A549 (cell line): ENCODE data around the gene AGAP5. TPM values are rescaled to one million over a fixed set of nuclear protein-coding genes. Genes with fewer than 3 reads are reported as not detected.
"Not testable (repeated sequence)": the region's sequence is repeated elsewhere in the genome, so short reads cannot be mapped to it uniquely, and the experiment has no call there.

ENCODE experiments used
- ATAC-seq, 2 experiments: fragments of 200-7000 bp in 1 of 2; fragments of >200 bp in 1 of 2; cut with Nextera tagmentation in 1 of 2; cut with Tn5 transposase in 1 of 2; 3 replicates each; pipeline versions ENCODE4 v1.8.0 to v1.9.1; 2018 to 2020; ENCODE audit warnings: mild to moderate bottlenecking in 1 of 2, moderate library complexity in 1 of 2
- CTCF ChIA-PET: fragments of 300-600 bp; sonication (Branson Sonifier 250); formaldehyde crosslinking; extraction: SDS; loops from one replicate; lab custom pipeline; 2021; ENCODE audit warnings: antibody characterized with exemption, inconsistent platforms; lab: Yijun Ruan, JAX
- POLR2A ChIA-PET: fragments of 350-600 bp; formaldehyde crosslinking; extraction: SDS; loops from one replicate; lab custom pipeline; 2021; ENCODE audit warnings: antibody characterized with exemption, inconsistent platforms; lab: Yijun Ruan, JAX
- DNase-seq, 2 experiments: peaks; one replicate each; pipeline versions ENCODE4 v3.0.0 to v3.0.0-alpha.2; 2011 to 2016; ENCODE audit warnings: low read depth in 1 of 2, low spot score in 1 of 2
- FAIRE-seq: peaks from 2 replicates; lab custom pipeline; 2011; peaks lifted over from hg19 to GRCh38; lab: Jason Lieb, UNC
- H3K27ac ChIP-seq, 2 experiments: fragments of >200 bp; sonication (Bioruptor Twin); formaldehyde crosslinking; 3 replicates each; pipeline ENCODE4 v1.5.1; 2016 to 2017
- H3K4me1 ChIP-seq: fragments of >200 bp; sonication (Bioruptor Twin); formaldehyde crosslinking; 3 replicates; pipeline ENCODE4 v1.6.1; 2016
- H3K4me2 ChIP-seq: fragments of >200 bp; sonication (Bioruptor Twin); formaldehyde crosslinking; 3 replicates; pipeline ENCODE4 v1.6.1; 2016
- H3K4me3 ChIP-seq: fragments of >200 bp; sonication (Bioruptor Twin); formaldehyde crosslinking; 3 replicates; pipeline ENCODE4 v1.5.1; 2016
- H3K9me3 ChIP-seq: fragments of >200 bp; sonication (Bioruptor Twin); formaldehyde crosslinking; 3 replicates; pipeline ENCODE4 v1.6.1; 2016
- CBX2 ChIP-seq: fragments of 200-600 bp; sonication (generic); IDR thresholded peaks from 2 replicates; pipeline ENCODE4 v1.6.1; 2016; ENCODE audit warnings: low read depth, mild to moderate bottlenecking, borderline replicate concordance
- CBX8 ChIP-seq: fragments of 200-600 bp; sonication (generic); IDR thresholded peaks from 2 replicates; pipeline ENCODE4 v1.6.1; 2016
- CEBPB ChIP-seq, 2 experiments: fragments of >200 bp in 1 of 2; sonication (Bioruptor Twin) in 1 of 2; formaldehyde crosslinking in 1 of 2; IDR thresholded peaks; 2 replicates each; pipeline ENCODE4 v1.6.1; 2012 to 2016
- EHF ChIP-seq: fragments of 250-450 bp; sonication (Bioruptor Pico); IDR thresholded peaks from 2 replicates; pipeline ENCODE4 v1.5.0; 2020; ENCODE audit warnings: mild to moderate bottlenecking
- EHMT2 ChIP-seq: fragments of 200-600 bp; sonication (generic); IDR thresholded peaks from 2 replicates; pipeline ENCODE4 v1.6.1; 2016; ENCODE audit warnings: antibody characterized with exemption, low read depth, mild to moderate bottlenecking, moderate library complexity
- ELK1 ChIP-seq: fragments of 150-350 bp; IDR thresholded peaks from 2 replicates; pipeline ENCODE4 v1.6.1; 2014; ENCODE audit warnings: low read depth, mild to moderate bottlenecking, low read length
- EP300 ChIP-seq, 2 experiments: fragments of >200 bp; sonication (Bioruptor Twin); formaldehyde crosslinking; IDR thresholded peaks; 2 replicates in 1 of 2; 3 replicates in 1 of 2; pipeline ENCODE4 v1.6.1; 2016 to 2017
- ESRRA ChIP-seq: fragments of 150-350 bp; IDR thresholded peaks from 2 replicates; pipeline ENCODE4 v1.6.1; 2014; ENCODE audit warnings: mild to moderate bottlenecking, low read length, borderline replicate concordance
- FOSB ChIP-seq: fragments of 250-450 bp; sonication (Bioruptor Pico); IDR thresholded peaks from 2 replicates; pipeline ENCODE4 v1.5.0; 2020; ENCODE audit warnings: mild to moderate bottlenecking, moderate library complexity
- FOSL2 ChIP-seq, 2 experiments: fragments of 450-650 bp in 1 of 2; fragments of >200 bp in 1 of 2; sonication (Bioruptor Twin) in 1 of 2; formaldehyde crosslinking; IDR thresholded peaks; 2 replicates each; pipeline versions ENCODE4 v1.5.0 to v1.6.1; 2016 to 2020; ENCODE audit warnings: mild to moderate bottlenecking in 1 of 2, moderate library complexity in 1 of 2
- FOXS1 ChIP-seq: fragments of 250-450 bp; sonication (Bioruptor Pico); IDR thresholded peaks from 2 replicates; pipeline ENCODE4 v1.5.0; 2020; ENCODE audit warnings: mild to moderate bottlenecking, moderate library complexity
- HOXA7 ChIP-seq: fragments of 250-450 bp; sonication (Bioruptor Pico); IDR thresholded peaks from 2 replicates; pipeline ENCODE4 v1.5.0; 2020; ENCODE audit warnings: mild to moderate bottlenecking, moderate library complexity
- HOXB13 ChIP-seq: fragments of 250-450 bp; sonication (Bioruptor Pico); IDR thresholded peaks from 2 replicates; pipeline ENCODE4 v1.5.0; 2020; ENCODE audit warnings: low read depth, mild to moderate bottlenecking, moderate library complexity
- HOXB5 ChIP-seq: fragments of 250-450 bp; sonication (Bioruptor Pico); IDR thresholded peaks from 2 replicates; pipeline ENCODE4 v1.5.0; 2020; ENCODE audit warnings: mild to moderate bottlenecking, moderate library complexity
- JUN ChIP-seq, 2 experiments: fragments of >200 bp; sonication (Bioruptor Twin); formaldehyde crosslinking; IDR thresholded peaks; 2 replicates in 1 of 2; 3 replicates in 1 of 2; pipeline ENCODE4 v1.6.1; 2016 to 2017
- JUNB ChIP-seq: fragments of >200 bp; sonication (Bioruptor Twin); formaldehyde crosslinking; IDR thresholded peaks from 2 replicates; pipeline ENCODE4 v1.6.1; 2016
- MAFK ChIP-seq: fragments of 450-650 bp; IDR thresholded peaks from 2 replicates; pipeline ENCODE4 v1.6.1; 2014; ENCODE audit not compliant: partially characterized antibody
- MAZ ChIP-seq: fragments of 150-350 bp; IDR thresholded peaks from 2 replicates; pipeline ENCODE4 v1.6.1; 2014; ENCODE audit warnings: antibody characterized with exemption, low read depth, low read length, borderline replicate concordance
- NFE2L2 ChIP-seq: fragments of 150-350 bp; conservative IDR thresholded peaks from 2 replicates; pipeline ENCODE4 v1.6.1; 2014; ENCODE audit warnings: low read length
- NPAS2 ChIP-seq: fragments of 250-450 bp; sonication (Bioruptor Pico); IDR thresholded peaks from 2 replicates; pipeline ENCODE4 v1.8.0; 2022; ENCODE audit warnings: mild to moderate bottlenecking, moderate library complexity, borderline replicate concordance
- NR3C1 ChIP-seq: fragments of >200 bp; sonication (Bioruptor Twin); formaldehyde crosslinking; IDR thresholded peaks from 3 replicates; pipeline ENCODE4 v1.6.1; 2017
- PBX3 ChIP-seq: IDR thresholded peaks from 2 replicates; pipeline ENCODE4 v1.6.1; 2012
- POLR2A ChIP-seq: IDR thresholded peaks from 2 replicates; pipeline ENCODE4 v1.6.1; 2012; ENCODE audit warnings: mild to moderate bottlenecking, low read length
- RARB ChIP-seq: fragments of 250-450 bp; sonication (Bioruptor Pico); IDR thresholded peaks from 2 replicates; pipeline ENCODE4 v1.8.0; 2021; ENCODE audit warnings: mild to moderate bottlenecking, moderate library complexity
- TFCP2L1 ChIP-seq: fragments of 250-450 bp; sonication (Bioruptor Pico); IDR thresholded peaks from 2 replicates; pipeline ENCODE4 v1.5.0; 2021; ENCODE audit warnings: mild to moderate bottlenecking
- TP53 ChIP-seq: fragments of 250-450 bp; sonication (Bioruptor Pico); IDR thresholded peaks from 2 replicates; pipeline ENCODE4 v1.5.0; 2021; ENCODE audit warnings: mild to moderate bottlenecking, moderate library complexity
- ZC3H11A ChIP-seq: fragments of 450-650 bp; IDR thresholded peaks from 2 replicates; pipeline ENCODE4 v1.6.1; 2014; ENCODE audit warnings: antibody characterized with exemption, mild to moderate bottlenecking
- ZSCAN20 ChIP-seq: fragments of 250-450 bp; sonication (Bioruptor Pico); IDR thresholded peaks from 2 replicates; pipeline ENCODE4 v1.8.0; 2022; ENCODE audit warnings: mild to moderate bottlenecking, moderate library complexity
- WGBS: methylation state at CpG from one replicate; pipeline ENCODE4 v1.1.6; 2017; ENCODE audit errors: missing lambda C conversion rate; 5-methylcytosine and 5-hydroxymethylcytosine counted together
- polyA plus RNA-seq, 4 experiments: library from polyadenylated mRNA; depleted of rRNA in 3 of 4; stranded (reverse); fragments of >200 nt; fragmentation: RNase III in 1 of 4; extraction: RNeasy Plus Mini Kit Qiagen cat#74134 plus additional on column Dnase treatment in 1 of 4; gene quantifications; 2 replicates in 3 of 4; 3 replicates in 1 of 4; pipeline ENCODE4 v1.2.3, GENCODE V29; 2011 to 2017
- TF ChIP-seq, protein P1 (sequence below): fragments of 250-450 bp; sonication (Bioruptor Pico); IDR thresholded peaks from 2 replicates; pipeline ENCODE4 v1.5.0; 2020; ENCODE audit warnings: low read depth, mild to moderate bottlenecking, moderate library complexity
- TF ChIP-seq, protein P2 (sequence below): fragments of 450-650 bp; IDR thresholded peaks from 2 replicates; pipeline ENCODE4 v1.6.1; 2014; ENCODE audit warnings: antibody characterized with exemption

The AGAP5 gene
- polyA plus RNA-seq, 2 of the 4 experiments (the other 2 are of a cell fraction), result 2.5 to 4.0 TPM

DNA sequence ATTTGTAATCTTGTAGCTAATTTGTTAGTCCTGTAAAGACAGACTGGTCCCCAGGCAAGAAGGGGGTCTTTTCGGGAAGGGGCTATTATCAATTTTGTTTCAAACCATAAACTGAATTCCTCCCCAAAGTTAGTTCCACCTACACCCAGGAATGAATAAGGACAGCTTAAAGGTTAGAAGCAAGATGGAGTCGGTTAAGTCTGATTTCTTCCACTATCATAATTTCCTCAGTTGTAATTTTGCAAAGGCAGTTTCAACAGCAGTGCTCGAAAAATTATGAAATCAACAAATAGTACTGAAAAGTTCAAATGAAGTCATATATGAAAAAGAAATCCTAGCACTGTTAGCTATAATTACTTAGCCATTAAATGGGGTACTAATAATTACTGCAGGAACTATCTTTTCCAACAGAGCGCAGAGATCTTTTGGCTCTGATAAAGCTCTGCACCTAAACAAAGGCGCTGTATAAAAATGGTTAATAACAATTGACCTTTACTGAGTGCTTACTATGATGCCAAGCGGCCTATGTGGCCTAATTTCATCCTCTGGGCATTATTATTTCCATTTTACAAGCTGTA, 45.5 kb upstream of the AGAP5 start (continued):
- TF ChIP-seq PBX3 (no peak), FOSB (CRISPR knock-in tag) (0 out of 2 replicates have a peak, but pooled peaks have one; percentile 80), HOXB5 (CRISPR knock-in tag) (peak; percentile 85), NFE2L2 (no peak), MAFK (no peak), CBX8 (no peak), JUN (IDR thresholded peaks at IDR 0.05) (no peak), JUNB (no peak), TFCP2L1 (CRISPR knock-in tag) (peak; percentile 78; the same call in 1 of the 2 replicates), ESRRA (0 out of 2 replicates have a peak, but pooled peaks have one; percentile 1), HOXA7 (CRISPR knock-in tag) (0 out of 2 replicates have a peak, but pooled peaks have one; percentile 79), RARB (peak; percentile 82), EHMT2 (no peak), POLR2A (no peak), ELK1 (no peak), NR3C1 (no peak), ZC3H11A (no peak), TP53 (CRISPR knock-in tag) (peak; percentile 63; the same call in 1 of the 2 replicates), NPAS2 (CRISPR knock-in tag) (0 out of 2 replicates have a peak, but pooled peaks have one; percentile 19), EHF (CRISPR knock-in tag) (peak; percentile 98)
- TF ChIP-seq, protein P1, sequence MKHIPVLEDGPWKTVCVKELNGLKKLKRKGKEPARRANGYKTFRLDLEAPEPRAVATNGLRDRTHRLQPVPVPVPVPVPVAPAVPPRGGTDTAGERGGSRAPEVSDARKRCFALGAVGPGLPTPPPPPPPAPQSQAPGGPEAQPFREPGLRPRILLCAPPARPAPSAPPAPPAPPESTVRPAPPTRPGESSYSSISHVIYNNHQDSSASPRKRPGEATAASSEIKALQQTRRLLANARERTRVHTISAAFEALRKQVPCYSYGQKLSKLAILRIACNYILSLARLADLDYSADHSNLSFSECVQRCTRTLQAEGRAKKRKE (CRISPR knock-in tag), result peak; percentile 98
- TF ChIP-seq, all 56 proteins: peak for 16

DNA sequence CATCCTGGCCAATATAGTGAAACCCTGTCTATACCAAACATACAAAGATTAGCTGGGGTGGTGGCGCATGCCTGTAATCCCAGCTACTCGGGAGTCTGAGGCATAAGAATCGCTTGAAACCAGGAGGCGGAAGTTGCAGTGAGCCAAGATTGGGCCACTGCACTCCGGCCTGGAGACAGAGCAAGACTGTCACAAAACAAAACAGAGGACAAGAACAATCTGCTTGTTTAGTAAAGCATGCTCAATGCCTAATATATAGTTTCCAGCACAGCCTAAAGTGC, 44.5 kb upstream of the AGAP5 start:
- FAIRE-seq, result no peak
- POLR2A ChIA-PET, result interaction anchor here (1.3 to 4.3 kb wide), 2 partner anchors 12 to 30 kb away, joined by 3 to 45 read pairs; no protein-coding TSS in a partner anchor
- no peak for DNase-seq
- peak overlapping the region; percentile 58 to 73; a peak in 4 of 6 replicates for H3K27ac ChIP-seq
- peak overlapping the region; percentile 95 for H3K4me2 ChIP-seq
- H3K4me3 ChIP-seq, result no peak overlapping the region
- H3K9me3 ChIP-seq, result no peaks in the 10 kb centered on the region
- CTCF ChIA-PET, result interaction anchor here (1.6 kb wide), 1 partner anchor 11 kb away, joined by 7 read pairs; no protein-coding TSS in a partner anchor
- TF ChIP-seq, protein P2, sequence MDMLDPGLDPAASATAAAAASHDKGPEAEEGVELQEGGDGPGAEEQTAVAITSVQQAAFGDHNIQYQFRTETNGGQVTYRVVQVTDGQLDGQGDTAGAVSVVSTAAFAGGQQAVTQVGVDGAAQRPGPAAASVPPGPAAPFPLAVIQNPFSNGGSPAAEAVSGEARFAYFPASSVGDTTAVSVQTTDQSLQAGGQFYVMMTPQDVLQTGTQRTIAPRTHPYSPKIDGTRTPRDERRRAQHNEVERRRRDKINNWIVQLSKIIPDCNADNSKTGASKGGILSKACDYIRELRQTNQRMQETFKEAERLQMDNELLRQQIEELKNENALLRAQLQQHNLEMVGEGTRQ, result no peak
- TF ChIP-seq CBX8 (no peak), FOXS1 (CRISPR knock-in tag) (no peak), MAFK (no peak), ZSCAN20 (CRISPR knock-in tag) (no peak), JUNB (no peak), MAZ (no peak), HOXA7 (CRISPR knock-in tag) (no peak), EP300 (IDR thresholded peaks at IDR 0.05) (no peak), CBX2 (no peak), HOXB13 (CRISPR knock-in tag) (no peak), EHF (CRISPR knock-in tag) (no peak), TP53 (CRISPR knock-in tag) (no peak), CEBPB (IDR thresholded peaks at IDR 0.05) (no peak), FOSL2 (IDR thresholded peaks at IDR 0.05) (no peak), FOSL2 (CRISPR knock-in tag; IDR thresholded peaks at IDR 0.05) (no peak)
- H3K4me1 ChIP-seq, result peaks cover 35% of the 10 kb centered on the region
- no peak for ATAC-seq
- WGBS, result 89% methylated on average over 5 of the region's 5 CpGs

- Histone ChIP-seq H3K27ac (peak overlapping the region in 1 of 2 experiments; percentile 73; a peak in 4 of 6 replicates), H3K4me1 (peaks cover 31% of the 10 kb centered on the region)
- 92% methylated on average over 17 of the region's 18 CpGs for WGBS
- not testable (repeated sequence) for ATAC-seq, H3K4me3 ChIP-seq, H3K4me2 ChIP-seq, H3K9me3 ChIP-seq, DNase-seq, FAIRE-seq
- CTCF ChIA-PET, result interaction anchor here (0.7 kb wide), 1 partner anchor 9 kb away, joined by 3 read pairs; no protein-coding TSS in a partner anchor
- POLR2A ChIA-PET, result interaction anchor here (0.6 to 0.8 kb wide), 2 partner anchors 10 to 12 kb away, joined by 3 to 5 read pairs; no protein-coding TSS in a partner anchor
Observed at GRCh38 chr10:73740501-73741254, 42.8 kb upstream of the AGAP5 start.
